ENCODE measurements around the gene RPL32.

GRCh38 chr3:12813967-12814366 lies 27.4 kb downstream of the RPL32 start:
- no peak for TF ChIP-seq CTCF (IDR thresholded peaks at IDR 0.05)
- no peak for TF ChIP-seq POLR2A (IDR thresholded peaks at IDR 0.05)
